HG03520 (cell line): ENCODE data around the gene HS6ST3.
"Not testable (repeated sequence)": the region's sequence is repeated elsewhere in the genome, so short reads cannot be mapped to it uniquely, and the experiment has no call there.

Experiments
- ATAC-seq: cut with Tn5 transposase; IDR thresholded peaks from one replicate; pipeline ENCODE4 v1.9.1; 2021; ENCODE audit warnings: mild to moderate bottlenecking, moderate library complexity; ENCODE audit not compliant: unreplicated experiment

The HS6ST3 gene

GRCh38 chr13:96091164-96092117 is 1.5 kb downstream of the HS6ST3 start:
- ATAC-seq, result no peak

GRCh38 chr13:96093296-96094006 is 3.5 kb downstream of the HS6ST3 start:
- ATAC-seq, result no peak

- ATAC-seq, result no peak
These were observed 10.7 kb downstream of the HS6ST3 start for GRCh38 chr13:96100457-96101220.

GRCh38 chr13:96104516-96104915 is 14.6 kb downstream of the HS6ST3 start:
- no peak for ATAC-seq

GRCh38 chr13:96108072-96108471 is 18.2 kb downstream of the HS6ST3 start:
- ATAC-seq, result not testable (repeated sequence)

- ATAC-seq, result no peak
These were observed 19.2 kb downstream of the HS6ST3 start for GRCh38 chr13:96109125-96109524.

- ATAC-seq, result no peak
These were observed 23.0 kb downstream of the HS6ST3 start for GRCh38 chr13:96112936-96113335.

- ATAC-seq, result not testable (repeated sequence)
These were observed 25.5 kb downstream of the HS6ST3 start for GRCh38 chr13:96115368-96115767.

GRCh38 chr13:96119921-96120320 is 30.0 kb downstream of the HS6ST3 start:
- ATAC-seq, result no peak

- no peak for ATAC-seq
These were observed 41.0 kb downstream of the HS6ST3 start for GRCh38 chr13:96130818-96131340.

- ATAC-seq, result no peak
These were observed 51.1 kb downstream of the HS6ST3 start for GRCh38 chr13:96141032-96141431.

- ATAC-seq, result no peak
These were observed 69.8 kb downstream of the HS6ST3 start for GRCh38 chr13:96159725-96160124.

- ATAC-seq, result no peak
These were observed 71.2 kb downstream of the HS6ST3 start for GRCh38 chr13:96161141-96161540.

GRCh38 chr13:96165840-96166239 is 75.9 kb downstream of the HS6ST3 start:
- no peak for ATAC-seq

GRCh38 chr13:96172066-96172465 is 82.2 kb downstream of the HS6ST3 start:
- ATAC-seq, result no peak

- no peak for ATAC-seq
These were observed 88.9 kb downstream of the HS6ST3 start for GRCh38 chr13:96178759-96179158.

GRCh38 chr13:96179309-96179708 is 89.4 kb downstream of the HS6ST3 start:
- ATAC-seq, result no peak

GRCh38 chr13:96181911-96182310 is 92.0 kb downstream of the HS6ST3 start:
- no peak for ATAC-seq

GRCh38 chr13:96185818-96186217 is 95.9 kb downstream of the HS6ST3 start:
- no peak for ATAC-seq

- no peak for ATAC-seq
These were observed 101.5 kb downstream of the HS6ST3 start for GRCh38 chr13:96191367-96191766.

GRCh38 chr13:96193728-96194310 is 103.9 kb downstream of the HS6ST3 start:
- ATAC-seq, result no peak
